Endothelial cell of umbilical vein (primary cell): Measurements from ENCODE around the gene TTN. TPM values are rescaled to one million over a fixed set of nuclear protein-coding genes. Genes with fewer than 3 reads are reported as not detected.

Source experiments
- BruUV-seq: library from RNA; stranded (reverse); fragments of 400-500 nt; replicated peaks from 2 replicates; lab custom pipeline; 2021; lab: Mats Ljungman, UMichigan
- CTCF ChIA-PET: fragments of 300-600, 350-600 bp; sonication (Branson Sonifier 250); formaldehyde crosslinking; loops from one replicate; lab custom pipeline; 2021; ENCODE audit warnings: antibody characterized with exemption, inconsistent platforms; lab: Charles Lee
- POLR2A ChIA-PET: fragments of 300-600, 350-600 bp; sonication (Branson Sonifier 250); formaldehyde crosslinking; loops from one replicate; lab custom pipeline; 2021; ENCODE audit warnings: antibody characterized with exemption, inconsistent platforms; lab: Charles Lee
- DNase-seq: peaks from one replicate; pipeline ENCODE4 v3.0.0-alpha.2; 2011; ENCODE audit warnings: low read depth, low spot score
- FAIRE-seq: peaks from 2 replicates; lab custom pipeline; 2011; peaks lifted over from hg19 to GRCh38; lab: Jason Lieb, UNC
- H2AFZ ChIP-seq: 2 replicates; pipeline ENCODE4 v1.6.0; 2012; ENCODE audit warnings: low read depth, low read length, control low read depth, inconsistent platforms
- H3K27ac ChIP-seq: 2 replicates; pipeline ENCODE4 v1.5.1; 2011; ENCODE audit warnings: low read depth, mild to moderate bottlenecking, control low read depth, low read length, moderate library complexity; ENCODE audit not compliant: insufficient read depth
- H3K27me3 ChIP-seq, 2 experiments: 2 replicates each; pipeline versions ENCODE4 v1.6.0 to v1.6.1; 2011; ENCODE audit warnings: low read length in 2 of 2, mixed read lengths in 1 of 2; ENCODE audit not compliant: control insufficient read depth in 2 of 2, insufficient read depth in 2 of 2
- H3K36me3 ChIP-seq, 2 experiments: 2 replicates in 1 of 2; 3 replicates in 1 of 2; pipeline ENCODE4 v1.5.1; 2011; ENCODE audit warnings: low read length in 2 of 2, mild to moderate bottlenecking in 1 of 2, moderate library complexity in 1 of 2; ENCODE audit not compliant: control insufficient read depth in 2 of 2, insufficient read depth in 2 of 2; ENCODE audit errors: extremely low read depth in 1 of 2
- H3K4me1 ChIP-seq: 3 replicates; pipeline ENCODE4 v1.5.1; 2011; ENCODE audit warnings: mild to moderate bottlenecking, low read length; ENCODE audit not compliant: control insufficient read depth, insufficient read depth; ENCODE audit errors: extremely low read depth
- H3K4me2 ChIP-seq: 2 replicates; pipeline ENCODE4 v1.6.1; 2011; ENCODE audit warnings: low read length, control low read depth, mixed read lengths; ENCODE audit not compliant: insufficient read depth
- H3K4me3 ChIP-seq, 3 experiments: fragments of 200-600 bp in 1 of 3; sonication (generic), shearing (Covaris generic) in 1 of 3; replicated peaks in 1 of 3; 2 replicates each; pipeline ENCODE4 v1.5.1; 2011 to 2016; ENCODE audit warnings: control low read depth in 3 of 3, low read length in 3 of 3, mild to moderate bottlenecking in 2 of 3, inconsistent platforms in 1 of 3, low read depth in 1 of 3, moderate library complexity in 1 of 3; ENCODE audit not compliant: insufficient read depth in 1 of 3
- H3K79me2 ChIP-seq: 2 replicates; pipeline ENCODE4 v1.6.0; 2012; ENCODE audit warnings: low read length, inconsistent platforms; ENCODE audit not compliant: control insufficient read depth, insufficient read depth
- H3K9ac ChIP-seq: replicated peaks from 2 replicates; pipeline ENCODE3; 2011; ENCODE audit warnings: low read length, control low read depth; ENCODE audit not compliant: insufficient read depth; ENCODE audit errors: extremely low read depth
- H3K9me1 ChIP-seq: replicated peaks from 3 replicates; pipeline ENCODE4 v1.6.0; 2011; ENCODE audit warnings: mild to moderate bottlenecking, low read length; ENCODE audit not compliant: control insufficient read depth, insufficient read depth; ENCODE audit errors: extremely low read depth
- H3K9me3 ChIP-seq: replicated peaks from 2 replicates; pipeline ENCODE4 v1.5.1; 2012; ENCODE audit warnings: low read length, inconsistent platforms; ENCODE audit not compliant: control insufficient read depth, insufficient read depth
- H4K20me1 ChIP-seq: replicated peaks from 2 replicates; pipeline ENCODE3; 2011; ENCODE audit warnings: mild to moderate bottlenecking, low read length; ENCODE audit not compliant: control insufficient read depth, insufficient read depth; ENCODE audit errors: extremely low read depth
- CTCF ChIP-seq, 2 donors: IDR thresholded peaks; 1 replicate in 1 of 2; 2 replicates in 1 of 2; pipeline ENCODE4 v1.5.1; 2011; ENCODE audit warnings: low read length in 2 of 2, mild to moderate bottlenecking in 2 of 2, moderate library complexity in 2 of 2, control low read depth in 1 of 2, inconsistent platforms in 1 of 2, low read depth in 1 of 2; ENCODE audit not compliant: insufficient read depth in 1 of 2; ENCODE audit errors: extremely low read depth in 1 of 2
- FOS ChIP-seq: IDR thresholded peaks from 2 replicates; pipeline ENCODE4 v1.6.1; 2011; ENCODE audit warnings: mild to moderate bottlenecking, low read length, moderate library complexity, borderline replicate concordance; ENCODE audit not compliant: insufficient read depth
- GATA2 ChIP-seq: IDR thresholded peaks from 2 replicates; pipeline ENCODE4 v1.7.0; 2011; ENCODE audit warnings: low read depth, mild to moderate bottlenecking, moderate library complexity, mixed read lengths, low read length; ENCODE audit not compliant: insufficient read length, insufficient read depth
- JUN ChIP-seq: IDR thresholded peaks from 2 replicates; pipeline ENCODE4 v1.6.1; 2011; ENCODE audit warnings: borderline replicate concordance, low read depth; ENCODE audit not compliant: insufficient read length, insufficient read depth
- MAX ChIP-seq: IDR thresholded peaks from 2 replicates; pipeline ENCODE4 v1.6.1; 2011; ENCODE audit not compliant: insufficient read depth, insufficient read length
- MYC ChIP-seq: IDR thresholded peaks from one replicate; pipeline ENCODE4 v1.6.1; 2011; ENCODE audit warnings: mild to moderate bottlenecking, low read depth, low read length
- POLR2AphosphoS5 ChIP-seq: IDR thresholded peaks from 2 replicates; pipeline ENCODE4 v1.6.1; 2012; ENCODE audit warnings: low read depth, mild to moderate bottlenecking, control low read depth, low read length, moderate library complexity; ENCODE audit not compliant: insufficient read depth
- dilution Hi-C: fragments of 300-500 bp; cut with MboI; formaldehyde crosslinking; loops from one replicate; pipeline ENCODE4 v1.15.0; 2019; ENCODE audit warnings: low sequenced_read_pairs; ENCODE audit not compliant: extremely low pct_ligation_motif_present
- intact Hi-C: fragments of 100-400 bp; cut with micrococcal nuclease; formaldehyde crosslinking; loops from one replicate; pipeline ENCODE4 v1.10.0; 2022
- polyA plus RNA-seq, 4 experiments: library from polyadenylated mRNA; depleted of rRNA in 3 of 4; stranded (reverse) in 3 of 4; unstranded in 1 of 4; fragments of >200 nt; gene quantifications; 2 replicates each; pipeline versions ENCODE4 v1.2.1 to v1.2.3, GENCODE V29; 2011 to 2012; ENCODE audit warnings: missing spikeins in 1 of 4
- total RNA-seq: library from RNA; stranded (reverse); gene quantifications from 2 replicates; pipeline ENCODE4 v1.2.3, GENCODE V29; 2021

Gene TTN
- total and polyA plus RNA-seq, 2 donors (not counting 3 experiments of a cell fraction or from before 2014, with no cell fraction given), result 0.11 to 0.49 TPM

- no TSS peak for BruUV-seq
- TF ChIP-seq GATA2, result no peak
- no peak for TF ChIP-seq JUN
- TF ChIP-seq CTCF (IDR thresholded peaks at IDR 0.05; ENCODE audit: extremely low read depth in 1 of 2, insufficient read depth in 1 of 2, low read depth in 1 of 2, low read length in 2 of 2), result no peak
- no peak for TF ChIP-seq MYC
- no peak for TF ChIP-seq FOS
- TF ChIP-seq MAX, result no peak
- no peak for TF ChIP-seq POLR2AphosphoS5
- Histone ChIP-seq H3K27ac (no peak overlapping the region), H3K27me3 (peaks cover 0 to 8% of the 10 kb centered on the region in 2 experiments), H3K4me2 (no peak overlapping the region), H3K36me3 (no peaks in the 10 kb centered on the region), H3K79me2 (no peaks in the 10 kb centered on the region), H3K9me3 (no peaks in the 10 kb centered on the region), H3K9ac (no peak overlapping the region), H2AFZ (no peak overlapping the region), H3K4me1 (no peaks in the 10 kb centered on the region), H4K20me1 (no peaks in the 10 kb centered on the region), H3K9me1 (no peaks in the 10 kb centered on the region), H3K4me3 (no peak overlapping the region)
- ChIA-PET POLR2A (no interaction called here), CTCF (interaction anchor here (0.7 to 6.9 kb wide), 2 partner anchors 9 to 1090 kb away, joined by 3 to 65 read pairs; no protein-coding TSS in a partner anchor)
- dilution Hi-C loops, result no loop called here
- DNase-seq, result no peak
- FAIRE-seq, result no peak
- intact Hi-C loops, result no loop called here
Measured at GRCh38 chr2:178692845-178693244, 114.4 kb downstream of the TTN start.
